ENCODE data around the gene RAB28. TPM values are rescaled to one million over a fixed set of nuclear protein-coding genes. Genes with fewer than 3 reads are reported as not detected.

RAB28 gene
- total and polyA plus RNA-seq, 9 of the 15 experiments (the other 6 are each of a cell fraction or from before 2014, with no cell fraction given): 6.7 to 40.4 (median 23.0) TPM

DNA sequence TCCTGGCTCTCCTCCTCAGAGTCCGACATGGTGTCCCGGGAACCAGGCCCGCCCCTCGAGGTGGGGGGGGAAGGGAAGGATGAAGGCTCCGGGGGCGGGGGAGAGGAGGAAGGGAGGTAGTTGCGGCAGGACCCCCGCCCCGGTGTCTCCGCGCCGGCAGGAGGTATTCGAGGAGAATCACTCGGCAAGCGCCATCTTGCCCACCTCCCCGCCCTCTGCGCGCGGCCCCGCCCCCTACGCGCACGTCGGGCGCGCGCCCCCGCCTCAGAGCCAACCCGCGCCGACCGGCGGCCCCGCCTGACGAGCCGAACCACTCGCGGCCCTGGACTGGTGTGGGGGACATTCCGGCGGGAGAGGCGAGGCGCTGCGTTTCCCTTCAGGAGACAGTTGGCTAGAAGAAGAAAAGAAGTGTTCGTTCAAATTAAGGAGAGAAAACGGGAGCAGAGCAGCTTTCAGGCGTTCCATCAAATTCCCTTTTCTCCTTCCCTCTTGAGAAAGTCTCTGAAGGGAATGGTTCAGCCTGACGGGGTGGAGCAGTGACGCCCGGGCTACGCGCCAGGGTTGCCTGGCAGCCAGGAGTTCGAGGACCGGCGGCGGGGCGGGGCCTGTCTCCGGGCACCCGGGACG lies at the start of gene RAB28 (continued):
- TF ChIP-seq, protein P1, sequence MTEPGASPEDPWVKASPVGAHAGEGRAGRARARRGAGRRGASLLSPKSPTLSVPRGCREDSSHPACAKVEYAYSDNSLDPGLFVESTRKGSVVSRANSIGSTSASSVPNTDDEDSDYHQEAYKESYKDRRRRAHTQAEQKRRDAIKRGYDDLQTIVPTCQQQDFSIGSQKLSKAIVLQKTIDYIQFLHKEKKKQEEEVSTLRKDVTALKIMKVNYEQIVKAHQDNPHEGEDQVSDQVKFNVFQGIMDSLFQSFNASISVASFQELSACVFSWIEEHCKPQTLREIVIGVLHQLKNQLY (CRISPR knock-in tag; conservative IDR thresholded peaks at IDR 0.05): no peak
- TF ChIP-seq SRSF9 (IDR thresholded peaks at IDR 0.05; ENCODE audit: borderline replicate concordance, low read depth, low read length) (no peak), KAT2B (IDR thresholded peaks at IDR 0.05; ENCODE audit: low read depth, low read length) (no peak), ZNF282 (CRISPR knock-in tag; IDR thresholded peaks at IDR 0.05) (no peak), GABPB2 (CRISPR knock-in tag; conservative IDR thresholded peaks at IDR 0.05) (no peak), ZNF778 (CRISPR knock-in tag; IDR thresholded peaks at IDR 0.05) (no peak), BCL6 (CRISPR knock-in tag; IDR thresholded peaks at IDR 0.05) (no peak), NR2F6 (CRISPR knock-in tag; IDR thresholded peaks at IDR 0.05) (no peak), OTX1 (CRISPR knock-in tag; IDR thresholded peaks at IDR 0.05) (no peak), KDM2B (CRISPR knock-in tag; IDR thresholded peaks at IDR 0.05) (no peak), ZNF408 (CRISPR knock-in tag; IDR thresholded peaks at IDR 0.05; ENCODE audit: low read depth) (no peak), PHTF2 (CRISPR knock-in tag; IDR thresholded peaks at IDR 0.05) (no peak), TAF9B (IDR thresholded peaks at IDR 0.05; ENCODE audit: partially characterized antibody) (peak; percentile 68), CBX2 (IDR thresholded peaks at IDR 0.05; ENCODE audit: insufficient read depth, low read length, poor library complexity, severe bottlenecking) (no peak), U2AF2 (optimal IDR thresholded peaks at IDR 0.05; ENCODE audit: low read depth, low read length) (no peak)
- TF ChIP-seq, protein P2, sequence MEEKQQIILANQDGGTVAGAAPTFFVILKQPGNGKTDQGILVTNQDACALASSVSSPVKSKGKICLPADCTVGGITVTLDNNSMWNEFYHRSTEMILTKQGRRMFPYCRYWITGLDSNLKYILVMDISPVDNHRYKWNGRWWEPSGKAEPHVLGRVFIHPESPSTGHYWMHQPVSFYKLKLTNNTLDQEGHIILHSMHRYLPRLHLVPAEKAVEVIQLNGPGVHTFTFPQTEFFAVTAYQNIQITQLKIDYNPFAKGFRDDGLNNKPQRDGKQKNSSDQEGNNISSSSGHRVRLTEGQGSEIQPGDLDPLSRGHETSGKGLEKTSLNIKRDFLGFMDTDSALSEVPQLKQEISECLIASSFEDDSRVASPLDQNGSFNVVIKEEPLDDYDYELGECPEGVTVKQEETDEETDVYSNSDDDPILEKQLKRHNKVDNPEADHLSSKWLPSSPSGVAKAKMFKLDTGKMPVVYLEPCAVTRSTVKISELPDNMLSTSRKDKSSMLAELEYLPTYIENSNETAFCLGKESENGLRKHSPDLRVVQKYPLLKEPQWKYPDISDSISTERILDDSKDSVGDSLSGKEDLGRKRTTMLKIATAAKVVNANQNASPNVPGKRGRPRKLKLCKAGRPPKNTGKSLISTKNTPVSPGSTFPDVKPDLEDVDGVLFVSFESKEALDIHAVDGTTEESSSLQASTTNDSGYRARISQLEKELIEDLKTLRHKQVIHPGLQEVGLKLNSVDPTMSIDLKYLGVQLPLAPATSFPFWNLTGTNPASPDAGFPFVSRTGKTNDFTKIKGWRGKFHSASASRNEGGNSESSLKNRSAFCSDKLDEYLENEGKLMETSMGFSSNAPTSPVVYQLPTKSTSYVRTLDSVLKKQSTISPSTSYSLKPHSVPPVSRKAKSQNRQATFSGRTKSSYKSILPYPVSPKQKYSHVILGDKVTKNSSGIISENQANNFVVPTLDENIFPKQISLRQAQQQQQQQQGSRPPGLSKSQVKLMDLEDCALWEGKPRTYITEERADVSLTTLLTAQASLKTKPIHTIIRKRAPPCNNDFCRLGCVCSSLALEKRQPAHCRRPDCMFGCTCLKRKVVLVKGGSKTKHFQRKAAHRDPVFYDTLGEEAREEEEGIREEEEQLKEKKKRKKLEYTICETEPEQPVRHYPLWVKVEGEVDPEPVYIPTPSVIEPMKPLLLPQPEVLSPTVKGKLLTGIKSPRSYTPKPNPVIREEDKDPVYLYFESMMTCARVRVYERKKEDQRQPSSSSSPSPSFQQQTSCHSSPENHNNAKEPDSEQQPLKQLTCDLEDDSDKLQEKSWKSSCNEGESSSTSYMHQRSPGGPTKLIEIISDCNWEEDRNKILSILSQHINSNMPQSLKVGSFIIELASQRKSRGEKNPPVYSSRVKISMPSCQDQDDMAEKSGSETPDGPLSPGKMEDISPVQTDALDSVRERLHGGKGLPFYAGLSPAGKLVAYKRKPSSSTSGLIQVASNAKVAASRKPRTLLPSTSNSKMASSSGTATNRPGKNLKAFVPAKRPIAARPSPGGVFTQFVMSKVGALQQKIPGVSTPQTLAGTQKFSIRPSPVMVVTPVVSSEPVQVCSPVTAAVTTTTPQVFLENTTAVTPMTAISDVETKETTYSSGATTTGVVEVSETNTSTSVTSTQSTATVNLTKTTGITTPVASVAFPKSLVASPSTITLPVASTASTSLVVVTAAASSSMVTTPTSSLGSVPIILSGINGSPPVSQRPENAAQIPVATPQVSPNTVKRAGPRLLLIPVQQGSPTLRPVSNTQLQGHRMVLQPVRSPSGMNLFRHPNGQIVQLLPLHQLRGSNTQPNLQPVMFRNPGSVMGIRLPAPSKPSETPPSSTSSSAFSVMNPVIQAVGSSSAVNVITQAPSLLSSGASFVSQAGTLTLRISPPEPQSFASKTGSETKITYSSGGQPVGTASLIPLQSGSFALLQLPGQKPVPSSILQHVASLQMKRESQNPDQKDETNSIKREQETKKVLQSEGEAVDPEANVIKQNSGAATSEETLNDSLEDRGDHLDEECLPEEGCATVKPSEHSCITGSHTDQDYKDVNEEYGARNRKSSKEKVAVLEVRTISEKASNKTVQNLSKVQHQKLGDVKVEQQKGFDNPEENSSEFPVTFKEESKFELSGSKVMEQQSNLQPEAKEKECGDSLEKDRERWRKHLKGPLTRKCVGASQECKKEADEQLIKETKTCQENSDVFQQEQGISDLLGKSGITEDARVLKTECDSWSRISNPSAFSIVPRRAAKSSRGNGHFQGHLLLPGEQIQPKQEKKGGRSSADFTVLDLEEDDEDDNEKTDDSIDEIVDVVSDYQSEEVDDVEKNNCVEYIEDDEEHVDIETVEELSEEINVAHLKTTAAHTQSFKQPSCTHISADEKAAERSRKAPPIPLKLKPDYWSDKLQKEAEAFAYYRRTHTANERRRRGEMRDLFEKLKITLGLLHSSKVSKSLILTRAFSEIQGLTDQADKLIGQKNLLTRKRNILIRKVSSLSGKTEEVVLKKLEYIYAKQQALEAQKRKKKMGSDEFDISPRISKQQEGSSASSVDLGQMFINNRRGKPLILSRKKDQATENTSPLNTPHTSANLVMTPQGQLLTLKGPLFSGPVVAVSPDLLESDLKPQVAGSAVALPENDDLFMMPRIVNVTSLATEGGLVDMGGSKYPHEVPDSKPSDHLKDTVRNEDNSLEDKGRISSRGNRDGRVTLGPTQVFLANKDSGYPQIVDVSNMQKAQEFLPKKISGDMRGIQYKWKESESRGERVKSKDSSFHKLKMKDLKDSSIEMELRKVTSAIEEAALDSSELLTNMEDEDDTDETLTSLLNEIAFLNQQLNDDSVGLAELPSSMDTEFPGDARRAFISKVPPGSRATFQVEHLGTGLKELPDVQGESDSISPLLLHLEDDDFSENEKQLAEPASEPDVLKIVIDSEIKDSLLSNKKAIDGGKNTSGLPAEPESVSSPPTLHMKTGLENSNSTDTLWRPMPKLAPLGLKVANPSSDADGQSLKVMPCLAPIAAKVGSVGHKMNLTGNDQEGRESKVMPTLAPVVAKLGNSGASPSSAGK (IDR thresholded peaks at IDR 0.05): no peak
